Effector memory CD4-positive, alpha-beta T cell (primary cell): ENCODE data around the gene HAUS3.

ENCODE experiments used
- DNase-seq, 3 donors: peaks; one replicate each; pipeline ENCODE4 v3.0.0-alpha.2; 2020
- H3K27ac ChIP-seq: 2 replicates; pipeline ENCODE4 v1.7.0; 2013; ENCODE audit warnings: mild to moderate bottlenecking, low read length, moderate library complexity; ENCODE audit not compliant: insufficient read depth, poor library complexity, severe bottlenecking
- H3K27me3 ChIP-seq: replicated peaks from 2 replicates; pipeline ENCODE4 v1.7.0; 2013; ENCODE audit warnings: mild to moderate bottlenecking, low read length; ENCODE audit not compliant: insufficient read depth, control insufficient read depth, poor library complexity, severe bottlenecking
- H3K36me3 ChIP-seq: 2 replicates; pipeline ENCODE4 v1.7.0; 2013; ENCODE audit warnings: mild to moderate bottlenecking, low read length, moderate library complexity; ENCODE audit not compliant: control insufficient read depth, insufficient read depth
- H3K4me1 ChIP-seq: 2 replicates; pipeline ENCODE4 v1.7.0; 2013; ENCODE audit warnings: low read length, mild to moderate bottlenecking; ENCODE audit not compliant: control insufficient read depth, insufficient read depth, poor library complexity, severe bottlenecking
- H3K4me3 ChIP-seq: 2 replicates; pipeline ENCODE4 v1.7.0; 2013; ENCODE audit warnings: low read length, low read depth, mild to moderate bottlenecking; ENCODE audit not compliant: insufficient read depth, poor library complexity, severe bottlenecking
- H3K9me3 ChIP-seq: 2 replicates; pipeline ENCODE4 v1.7.0; 2013; ENCODE audit warnings: mild to moderate bottlenecking, low read length, moderate library complexity; ENCODE audit not compliant: control insufficient read depth

The HAUS3 gene

DNA sequence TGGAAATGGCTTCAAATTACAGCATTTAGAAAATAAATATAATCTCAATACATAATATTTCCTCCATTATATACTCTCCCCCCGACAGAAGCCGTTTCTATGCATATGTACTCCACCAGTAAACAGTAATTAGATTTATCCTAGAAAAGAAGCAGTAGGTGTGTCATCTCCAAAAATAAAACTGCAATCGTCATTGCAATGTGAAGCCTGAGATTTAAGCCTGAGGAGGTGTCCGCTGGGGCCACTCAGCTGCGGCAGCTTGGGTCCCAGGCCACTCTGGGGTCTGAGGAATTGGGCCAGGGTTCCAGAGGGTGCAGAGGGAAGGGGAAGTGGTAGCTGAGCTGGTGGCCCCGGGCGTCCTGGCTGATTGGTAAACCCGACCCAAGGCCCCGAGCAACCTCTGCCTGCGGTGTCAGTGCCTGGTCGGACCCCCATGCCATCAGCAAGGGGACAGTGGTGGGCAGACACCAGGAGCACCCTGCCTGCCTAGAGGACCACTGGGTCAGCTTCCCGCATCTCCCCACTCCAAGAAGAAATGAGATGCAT, 27.8 kb upstream of the HAUS3 start:
- Histone ChIP-seq H3K9me3 (no peaks in the 10 kb centered on the region), H3K27me3 (no peaks in the 10 kb centered on the region), H3K36me3 (peaks cover 7% of the 10 kb centered on the region), H3K4me3 (no peak overlapping the region), H3K27ac (no peak overlapping the region), H3K4me1 (no peaks in the 10 kb centered on the region)
- DNase-seq: no peak

DNA sequence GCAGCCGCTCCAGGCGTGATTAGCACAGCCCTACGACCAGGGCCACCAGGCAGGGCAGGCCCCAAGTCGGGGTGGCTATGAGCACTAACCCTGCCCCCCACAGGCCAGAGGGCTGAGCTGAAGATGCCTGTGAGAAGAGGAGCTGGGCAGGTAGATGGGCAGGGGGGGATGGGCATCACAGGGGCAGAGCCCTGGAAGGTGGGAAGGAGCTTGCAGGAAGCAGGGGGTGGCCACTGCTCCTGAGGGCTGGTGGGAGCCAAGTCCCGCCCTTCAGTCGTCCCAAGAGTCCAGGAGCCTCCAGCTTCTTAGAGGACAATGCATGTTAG, 27.2 kb upstream of the HAUS3 start:
- no peak overlapping the region for H3K4me3 ChIP-seq
- H3K4me1 ChIP-seq: no peaks in the 10 kb centered on the region
- H3K27ac ChIP-seq: no peak overlapping the region
- no peak for DNase-seq
- H3K36me3 ChIP-seq: peaks cover 7% of the 10 kb centered on the region
- H3K9me3 ChIP-seq: no peaks in the 10 kb centered on the region
- no peaks in the 10 kb centered on the region for H3K27me3 ChIP-seq

DNA sequence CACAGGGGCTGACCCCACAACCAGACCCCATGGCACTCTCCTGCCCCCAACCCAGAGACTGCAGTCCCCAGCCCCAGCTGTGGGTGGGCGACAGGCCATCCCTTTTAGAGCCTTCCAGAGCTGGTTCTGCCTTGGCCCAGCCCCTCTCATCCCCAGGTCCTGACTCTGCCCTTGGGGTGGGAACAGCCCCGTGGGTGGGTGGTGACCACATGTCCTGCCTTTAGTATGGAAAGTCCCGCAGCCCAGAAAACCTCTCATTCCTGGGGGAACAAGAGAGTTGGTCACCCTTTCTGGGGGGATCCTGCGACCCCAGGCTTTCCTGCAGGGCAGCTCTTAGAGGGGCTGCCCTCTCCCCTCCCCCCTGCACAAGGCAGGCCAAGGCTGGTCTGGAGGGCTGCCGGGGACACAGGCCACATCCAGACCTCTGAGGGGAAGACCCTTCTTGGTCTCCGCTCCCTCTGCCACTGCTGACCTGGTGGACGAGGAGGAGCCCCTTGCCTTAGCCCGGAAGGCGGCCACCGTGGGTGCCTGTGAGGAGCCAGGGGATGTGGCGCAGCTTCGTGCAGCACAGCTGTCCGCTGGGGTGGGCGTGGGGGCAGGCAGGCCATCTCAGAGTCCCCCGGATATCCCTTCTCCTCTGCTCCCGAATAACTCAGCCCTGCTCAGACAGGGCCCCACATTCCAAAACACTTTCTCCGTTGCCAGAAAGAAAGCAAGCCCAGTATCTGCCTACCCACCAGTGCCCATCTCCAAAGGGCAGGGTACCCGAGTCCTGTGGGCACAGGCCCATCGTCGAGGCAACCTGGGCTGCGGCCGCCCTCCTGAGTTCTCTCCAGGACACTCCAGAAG, 26.7 kb upstream of the HAUS3 start:
- no peak overlapping the region for H3K4me3 ChIP-seq
- no peaks in the 10 kb centered on the region for H3K9me3 ChIP-seq
- H3K36me3 ChIP-seq: peaks cover 7% of the 10 kb centered on the region
- no peak overlapping the region for H3K27ac ChIP-seq
- no peaks in the 10 kb centered on the region for H3K27me3 ChIP-seq
- no peak for DNase-seq
- no peaks in the 10 kb centered on the region for H3K4me1 ChIP-seq

DNA sequence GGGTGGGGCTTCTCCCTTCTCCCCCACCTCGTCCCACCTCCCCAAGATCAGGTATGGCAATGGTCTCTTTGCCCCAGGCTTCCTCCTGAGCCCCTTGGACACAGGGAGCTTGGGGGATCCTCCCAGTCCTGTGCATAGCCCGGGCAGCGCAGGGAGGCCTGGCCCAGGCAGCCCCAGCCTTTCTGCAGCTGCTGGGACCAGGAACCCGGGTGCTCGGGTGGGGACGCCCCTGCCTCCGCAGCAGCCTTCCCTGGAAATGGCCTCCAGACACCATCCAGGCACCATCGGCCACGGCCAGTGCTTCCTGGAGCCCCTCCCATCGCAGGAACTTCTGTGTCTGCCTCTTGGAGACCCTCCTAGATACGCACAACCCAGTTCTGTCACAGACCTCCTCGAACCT, 25.9 kb upstream of the HAUS3 start:
- no peak overlapping the region for H3K27ac ChIP-seq
- DNase-seq: no peak
- H3K4me3 ChIP-seq: no peak overlapping the region
- H3K9me3 ChIP-seq: no peaks in the 10 kb centered on the region
- peaks cover 7% of the 10 kb centered on the region for H3K36me3 ChIP-seq
- peaks cover 5% of the 10 kb centered on the region for H3K4me1 ChIP-seq
- H3K27me3 ChIP-seq: no peaks in the 10 kb centered on the region

DNA sequence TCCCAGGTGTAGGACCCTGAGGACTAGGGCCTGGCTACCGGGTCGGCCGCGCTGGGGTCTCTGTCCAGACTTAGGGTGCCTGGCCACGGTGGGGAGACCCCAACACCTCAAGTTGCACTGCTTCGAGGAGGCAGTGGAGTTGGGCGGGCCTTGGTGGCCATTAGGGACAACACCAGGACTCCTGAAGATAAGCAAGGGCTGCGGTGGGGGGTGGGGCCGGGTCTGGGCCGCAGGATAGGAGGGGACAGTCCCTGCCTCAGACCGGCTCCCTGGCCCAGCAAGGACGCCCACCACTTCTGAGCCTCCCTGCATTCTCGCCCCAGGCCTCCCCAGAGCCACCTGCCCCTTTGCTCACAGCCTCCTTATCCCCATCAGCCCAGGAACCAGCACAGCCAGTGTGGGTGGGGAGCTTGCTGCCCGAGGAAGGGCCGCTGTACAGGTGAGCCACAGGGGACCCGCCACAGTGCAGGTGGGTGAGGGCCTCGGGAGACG, 25.4 kb upstream of the HAUS3 start:
- no peak overlapping the region for H3K4me3 ChIP-seq
- peaks cover 9% of the 10 kb centered on the region for H3K4me1 ChIP-seq
- H3K36me3 ChIP-seq: peaks cover 7% of the 10 kb centered on the region
- H3K27me3 ChIP-seq: no peaks in the 10 kb centered on the region
- H3K9me3 ChIP-seq: no peaks in the 10 kb centered on the region
- H3K27ac ChIP-seq: no peak overlapping the region
- no peak for DNase-seq

DNA sequence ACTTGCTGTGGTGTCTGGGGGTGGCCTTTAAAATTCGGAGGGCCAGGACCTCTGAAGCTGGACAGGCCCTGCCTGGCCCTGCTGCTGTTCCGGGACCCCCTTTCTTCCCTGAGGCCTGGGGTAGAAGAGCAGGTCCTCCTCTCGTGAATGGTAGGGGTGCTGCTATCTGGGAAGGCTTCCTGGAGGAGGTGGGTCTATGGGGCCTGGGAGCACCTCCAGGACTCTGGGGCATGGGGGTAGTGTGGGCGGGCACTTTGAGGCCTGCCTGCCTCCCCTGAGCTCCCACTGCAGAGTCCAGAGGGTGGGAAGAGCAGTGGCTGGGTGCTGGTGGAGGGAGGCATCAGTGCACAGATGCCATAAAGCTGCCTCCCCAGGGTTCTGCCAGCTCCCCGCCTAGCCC, 24.9 kb upstream of the HAUS3 start:
- H3K4me3 ChIP-seq: no peak overlapping the region
- no peak overlapping the region for H3K27ac ChIP-seq
- peaks cover 9% of the 10 kb centered on the region for H3K4me1 ChIP-seq
- DNase-seq: no peak
- H3K36me3 ChIP-seq: peaks cover 7% of the 10 kb centered on the region
- no peaks in the 10 kb centered on the region for H3K27me3 ChIP-seq
- no peaks in the 10 kb centered on the region for H3K9me3 ChIP-seq

DNA sequence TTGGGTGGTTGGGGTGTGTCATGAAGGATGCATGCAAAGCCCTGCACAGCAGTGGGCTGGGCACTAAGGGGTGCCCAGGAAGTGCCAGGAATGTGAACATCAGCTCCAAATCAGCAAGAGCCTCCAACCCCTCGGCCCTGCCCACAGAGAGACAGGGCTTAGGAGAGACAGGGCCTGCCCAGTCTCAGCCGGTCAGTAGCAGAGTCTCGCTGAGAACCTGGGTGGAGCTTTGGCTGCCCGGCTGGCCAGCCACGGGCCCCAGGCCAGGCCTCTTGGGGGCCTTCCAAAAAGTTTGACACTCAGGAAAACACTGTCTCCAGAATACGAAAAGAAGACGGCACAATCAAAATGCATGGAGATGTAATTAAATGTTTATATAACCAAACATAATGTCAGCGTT, 24.3 kb upstream of the HAUS3 start:
- no peak overlapping the region for H3K4me3 ChIP-seq
- peaks cover 9% of the 10 kb centered on the region for H3K4me1 ChIP-seq
- H3K36me3 ChIP-seq: peaks cover under 1% of the 10 kb centered on the region
- no peak for DNase-seq
- H3K27ac ChIP-seq: no peak overlapping the region
- no peaks in the 10 kb centered on the region for H3K27me3 ChIP-seq
- no peaks in the 10 kb centered on the region for H3K9me3 ChIP-seq

DNA sequence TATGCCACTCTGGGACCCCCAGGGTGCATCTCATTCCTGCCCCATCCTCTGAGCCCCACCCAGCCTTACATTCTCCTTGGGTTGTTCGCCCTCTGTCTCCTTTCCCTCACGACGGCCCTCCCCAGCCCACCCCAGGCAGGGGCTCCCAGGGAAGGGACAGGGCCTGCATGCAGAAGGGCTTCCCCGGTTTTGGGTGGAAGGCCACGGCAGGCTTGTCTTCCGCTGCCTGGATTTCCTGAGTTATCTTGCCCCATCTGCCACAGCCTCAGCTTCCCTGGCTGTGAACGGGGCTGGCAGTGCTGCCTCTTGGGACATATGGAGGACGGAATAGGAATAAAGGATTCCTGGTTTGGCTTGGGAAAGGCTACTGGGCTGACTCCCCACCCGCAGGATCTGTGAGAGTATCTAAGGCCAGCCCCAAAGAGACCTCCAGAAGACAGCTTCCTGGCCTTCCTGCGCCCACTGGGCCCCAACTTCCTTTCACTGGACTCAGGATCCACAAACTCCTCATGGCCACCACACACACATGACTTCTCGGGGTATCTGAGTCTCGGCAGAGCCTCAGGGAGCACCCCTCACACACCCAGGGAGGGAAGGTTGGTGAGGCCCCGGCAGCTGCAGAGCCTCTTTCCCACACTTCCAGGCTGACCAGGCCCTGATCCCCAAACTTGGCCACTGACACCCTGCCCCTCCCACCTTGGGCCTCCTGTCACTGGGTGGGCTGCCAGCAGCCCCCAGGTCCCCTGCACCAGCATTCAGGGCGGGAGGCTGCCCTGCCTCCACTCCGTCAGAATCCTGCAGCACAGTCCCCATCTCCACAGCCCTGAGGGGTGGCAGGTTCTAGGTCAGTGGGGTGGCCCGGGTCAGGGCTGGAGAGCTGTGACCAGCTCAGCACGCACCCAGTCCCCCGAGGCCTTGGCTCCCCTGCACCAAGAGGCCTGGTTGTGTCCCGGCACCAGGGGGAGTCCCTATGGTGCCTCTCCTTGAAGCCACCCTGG, 23.5 kb upstream of the HAUS3 start:
- Histone ChIP-seq H3K36me3 (no peaks in the 10 kb centered on the region), H3K4me1 (peaks cover 16% of the 10 kb centered on the region), H3K9me3 (no peaks in the 10 kb centered on the region), H3K4me3 (no peak overlapping the region), H3K27me3 (no peaks in the 10 kb centered on the region), H3K27ac (no peak overlapping the region)
- no peak for DNase-seq

DNA sequence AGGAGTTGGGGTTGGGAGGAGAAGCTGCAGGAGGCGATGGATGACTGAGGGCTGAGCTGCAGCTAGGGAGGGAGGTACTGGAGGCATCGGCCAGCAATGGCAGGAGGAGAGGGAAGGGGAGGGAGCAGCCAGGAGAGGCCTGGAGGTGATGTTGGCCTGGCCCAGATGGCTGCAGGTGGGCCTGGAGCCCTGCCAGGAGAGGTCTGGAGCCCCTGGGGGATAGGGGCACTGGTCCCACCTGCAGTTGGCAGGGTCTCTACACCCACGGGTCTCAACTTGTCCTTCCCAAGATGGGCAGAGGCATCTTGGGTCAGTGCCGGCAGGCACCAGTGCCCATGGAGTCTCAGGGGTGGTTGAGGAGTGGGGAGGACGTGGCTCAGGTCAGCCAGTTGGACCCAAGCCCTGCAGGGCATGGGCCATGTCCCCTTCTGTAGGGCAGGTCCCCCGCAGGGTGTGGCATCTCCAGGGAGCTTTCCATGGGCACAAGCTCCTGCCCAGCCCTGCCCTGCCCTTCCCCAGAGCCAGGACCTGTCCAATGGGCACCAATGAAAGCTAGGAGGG, 22.6 kb upstream of the HAUS3 start:
- H3K4me1 ChIP-seq: peaks cover 24% of the 10 kb centered on the region
- H3K9me3 ChIP-seq: no peaks in the 10 kb centered on the region
- no peak overlapping the region for H3K4me3 ChIP-seq
- no peak overlapping the region for H3K27ac ChIP-seq
- no peaks in the 10 kb centered on the region for H3K27me3 ChIP-seq
- H3K36me3 ChIP-seq: no peaks in the 10 kb centered on the region
- DNase-seq: no peak
